OCI-LY1 (cell line): ENCODE data around the gene ARFGAP1.

Source experiments
- H2AFZ ChIP-seq: fragments of 200-600 bp; sonication (generic), shearing (Covaris generic); 2 replicates; pipeline ENCODE4 v1.6.0; 2014; ENCODE audit warnings: antibody characterized with exemption, mild to moderate bottlenecking, low read length
- H3F3A ChIP-seq: fragments of 200-600 bp; sonication (generic), shearing (Covaris generic); 2 replicates; pipeline ENCODE4 v1.6.0; 2014; ENCODE audit warnings: mild to moderate bottlenecking, antibody characterized with exemption, low read length, moderate library complexity; ENCODE audit not compliant: insufficient read depth
- H3K27ac ChIP-seq: fragments of 200-600 bp; sonication (generic); 2 replicates; pipeline ENCODE4 v1.5.1; 2014; ENCODE audit warnings: low read length, mixed run types, mild to moderate bottlenecking, low read depth; ENCODE audit not compliant: poor library complexity, severe bottlenecking
- H3K27me3 ChIP-seq: fragments of 200-600 bp; sonication (generic); 2 replicates; pipeline ENCODE4 v1.6.0; 2014; ENCODE audit warnings: antibody characterized with exemption, mild to moderate bottlenecking, low read length, moderate library complexity; ENCODE audit not compliant: insufficient read depth
- H3K36me3 ChIP-seq: fragments of 200-600 bp; sonication (generic); 2 replicates; pipeline ENCODE4 v1.6.1; 2014; ENCODE audit warnings: mild to moderate bottlenecking, antibody characterized with exemption, low read length, moderate library complexity, mixed read lengths; ENCODE audit not compliant: insufficient read depth
- H3K4me1 ChIP-seq: fragments of 200-600 bp; sonication (generic); 2 replicates; pipeline ENCODE4 v1.5.1; 2014; ENCODE audit warnings: mild to moderate bottlenecking, low read length, moderate library complexity; ENCODE audit not compliant: insufficient read depth, severe bottlenecking
- H3K4me2 ChIP-seq: fragments of 200-600 bp; sonication (generic), shearing (Covaris generic); 2 replicates; pipeline ENCODE4 v1.6.1; 2014; ENCODE audit warnings: low read length
- H3K4me3 ChIP-seq: fragments of 200-600 bp; sonication (generic); 2 replicates; pipeline ENCODE4 v1.5.1; 2014; ENCODE audit warnings: low read length, low read depth, mild to moderate bottlenecking, mixed read lengths; ENCODE audit not compliant: poor library complexity, severe bottlenecking
- H3K79me2 ChIP-seq: fragments of 200-600 bp; shearing (Covaris generic); 2 replicates; pipeline ENCODE4 v1.6.1; 2016; ENCODE audit warnings: mixed run types, low read length, mixed read lengths; ENCODE audit not compliant: insufficient read depth
- H3K9ac ChIP-seq: fragments of 200-600 bp; sonication (generic), shearing (Covaris generic); 2 replicates; pipeline ENCODE4 v1.6.1; 2014; ENCODE audit warnings: mild to moderate bottlenecking, low read length, mixed read lengths
- H3K9me2 ChIP-seq: fragments of 200-600 bp; sonication (generic), shearing (Covaris generic); 2 replicates; pipeline ENCODE4 v1.6.1; 2014; ENCODE audit warnings: low read depth, mild to moderate bottlenecking, low read length, mixed read lengths
- H3K9me3 ChIP-seq: fragments of 200-600 bp; shearing (Covaris generic); 2 replicates; pipeline ENCODE4 v1.6.1; 2014; ENCODE audit warnings: low read length, mixed read lengths
- H4K20me1 ChIP-seq: fragments of 200-600 bp; sonication (generic), shearing (Covaris generic); 2 replicates; pipeline ENCODE4 v1.6.0; 2016; ENCODE audit warnings: mild to moderate bottlenecking, low read length; ENCODE audit not compliant: insufficient read depth
- CTCF ChIP-seq: fragments of 200-600 bp; sonication (generic), shearing (Covaris generic); IDR thresholded peaks from 2 replicates; pipeline ENCODE4 v1.5.1; 2017; ENCODE audit warnings: mild to moderate bottlenecking, antibody characterized with exemption, low read length, moderate library complexity, mixed read lengths
- EZH2 ChIP-seq: fragments of 200-600 bp; sonication (generic), shearing (Covaris generic); IDR thresholded peaks from 2 replicates; pipeline ENCODE4 v1.8.0; 2017; ENCODE audit warnings: borderline replicate concordance, mixed run types, mild to moderate bottlenecking, antibody characterized with exemption, low read length, moderate library complexity, mixed read lengths

Gene ARFGAP1

GRCh38 chr20:63227260-63227659, 45.4 kb upstream of the ARFGAP1 start:
- no peak overlapping the region for H2AFZ ChIP-seq
- no peak overlapping the region for H3K4me2 ChIP-seq
- H3K4me1 ChIP-seq = no peaks in the 10 kb centered on the region
- no peaks in the 10 kb centered on the region for H3K79me2 ChIP-seq
- no peak overlapping the region for H3K27ac ChIP-seq
- no peaks in the 10 kb centered on the region for H4K20me1 ChIP-seq
- H3K9me3 ChIP-seq = no peaks in the 10 kb centered on the region
- H3F3A ChIP-seq = no peaks in the 10 kb centered on the region
- TF ChIP-seq EZH2 (no peak), CTCF (no peak)
- no peaks in the 10 kb centered on the region for H3K36me3 ChIP-seq
- H3K27me3 ChIP-seq = peaks cover 13% of the 10 kb centered on the region
- H3K9ac ChIP-seq = no peak overlapping the region
- no peak overlapping the region for H3K4me3 ChIP-seq
- H3K9me2 ChIP-seq = no peaks in the 10 kb centered on the region

GRCh38 chr20:63228806-63229205, 43.8 kb upstream of the ARFGAP1 start:
- Histone ChIP-seq H3K4me3 (no peak overlapping the region), H3K4me1 (no peaks in the 10 kb centered on the region), H3K27me3 (peaks cover 13% of the 10 kb centered on the region), H2AFZ (no peak overlapping the region), H4K20me1 (no peaks in the 10 kb centered on the region), H3K79me2 (no peaks in the 10 kb centered on the region), H3K9me2 (no peaks in the 10 kb centered on the region), H3K9ac (no peak overlapping the region), H3F3A (no peaks in the 10 kb centered on the region), H3K9me3 (no peaks in the 10 kb centered on the region), H3K36me3 (no peaks in the 10 kb centered on the region), H3K4me2 (no peak overlapping the region), H3K27ac (no peak overlapping the region)
- TF ChIP-seq CTCF = no peak
- no peak for TF ChIP-seq EZH2

- H3K79me2 ChIP-seq = no peaks in the 10 kb centered on the region
Observed at GRCh38 chr20:63230800-63231268, 41.8 kb upstream of the ARFGAP1 start.

More at GRCh38 chr20:63230800-63231268, 41.8 kb upstream of the ARFGAP1 start:
- Histone ChIP-seq H3K27ac (no peak overlapping the region), H3K4me2 (no peak overlapping the region), H2AFZ (no peak overlapping the region), H3K36me3 (no peaks in the 10 kb centered on the region), H3K9me3 (no peaks in the 10 kb centered on the region), H3K9ac (no peak overlapping the region), H3K27me3 (peaks cover 13% of the 10 kb centered on the region), H3K4me1 (no peaks in the 10 kb centered on the region), H3F3A (no peaks in the 10 kb centered on the region), H4K20me1 (no peaks in the 10 kb centered on the region), H3K9me2 (no peaks in the 10 kb centered on the region), H3K4me3 (no peak overlapping the region)
- TF ChIP-seq EZH2 (no peak), CTCF (no peak)
